NCI-H1694 treated with DMSO at 0.1 percent for 48 hours (cell line): ENCODE data around the gene MYOCOS.
A peak's percentile ranks its signal among the peaks of the same experiment; 100 is the strongest.
"Not testable (repeated sequence)": the region's sequence is repeated elsewhere in the genome, so short reads cannot be mapped to it uniquely, and the experiment has no call there.

Experiments
- DNase-seq: peaks from one replicate; lab custom pipeline; 2025; lab: John Stamatoyannopoulos, UW

MYOCOS gene

GRCh38 chr1:171625225-171625624 lies 3.2 kb downstream of the MYOCOS start:
- no peak for DNase-seq

GRCh38 chr1:171627020-171627419 lies 5.0 kb downstream of the MYOCOS start:
- no peak for DNase-seq

- no peak for DNase-seq
Measured at GRCh38 chr1:171628225-171628624, 6.2 kb downstream of the MYOCOS start.

GRCh38 chr1:171635661-171636060 lies 13.6 kb downstream of the MYOCOS start:
- no peak for DNase-seq

- no peak for DNase-seq
Measured at GRCh38 chr1:171636141-171636540, 14.1 kb downstream of the MYOCOS start.

GRCh38 chr1:171637928-171638576 lies 16.0 kb downstream of the MYOCOS start:
- DNase-seq = no peak

GRCh38 chr1:171640225-171640624 lies 18.2 kb downstream of the MYOCOS start:
- DNase-seq = no peak

GRCh38 chr1:171641076-171641864 lies 19.2 kb downstream of the MYOCOS start:
- no peak for DNase-seq

- no peak for DNase-seq
Measured at GRCh38 chr1:171642197-171642596, 20.2 kb downstream of the MYOCOS start.

- DNase-seq = no peak
Measured at GRCh38 chr1:171643156-171643555, 21.1 kb downstream of the MYOCOS start.

GRCh38 chr1:171644805-171645483 lies 22.9 kb downstream of the MYOCOS start:
- DNase-seq = peak; percentile 95

GRCh38 chr1:171645553-171646248 lies 23.7 kb downstream of the MYOCOS start:
- peak; percentile 86 for DNase-seq

GRCh38 chr1:171646249-171646560 lies 24.2 kb downstream of the MYOCOS start:
- no peak for DNase-seq

- DNase-seq = no peak
Measured at GRCh38 chr1:171652234-171652822, 30.3 kb downstream of the MYOCOS start, which contains the start of gene MYOC. MYOC (minus strand) TSS chr1:171652688; CDS start chr1:171652611, 77 bp downstream.

GRCh38 chr1:171653796-171654195 lies 31.8 kb downstream of the MYOCOS start:
- DNase-seq = no peak

GRCh38 chr1:171654201-171654941 lies 32.3 kb downstream of the MYOCOS start:
- no peak for DNase-seq

- DNase-seq = no peak
Measured at GRCh38 chr1:171654942-171655745, 33.1 kb downstream of the MYOCOS start.

GRCh38 chr1:171655746-171656116 lies 33.7 kb downstream of the MYOCOS start:
- no peak for DNase-seq

- DNase-seq = not testable (repeated sequence)
Measured at GRCh38 chr1:171656206-171656605, 34.2 kb downstream of the MYOCOS start.

GRCh38 chr1:171661076-171661650 lies 39.1 kb downstream of the MYOCOS start:
- DNase-seq = no peak
